ENCODE measurements around the gene PLAAT3. TPM values are rescaled to one million over a fixed set of nuclear protein-coding genes. Genes with fewer than 3 reads are reported as not detected.
A peak's percentile ranks its signal among the peaks of the same experiment; 100 is the strongest.

Gene PLAAT3
- total RNA-seq (10 to 100 TPM; 74.2 to 86.4 TPM), polyA plus RNA-seq (ENCODE audit: insufficient read length in 6 of 6) (10 to 100 TPM in 1 of 6 donors, 1 to 10 TPM in 5; 6.0 to 12.2 (median 8.4) TPM)
- long read RNA-seq, donor 1, partial matches to known transcripts: 0 of 6 reads
- long read RNA-seq, donor 1, other reads (novel, unspliced or antisense): 0 of 6 reads
- long read RNA-seq, donor 2, partial matches to known transcripts: 0 of 5 reads
- long read RNA-seq, donor 2, other reads (novel, unspliced or antisense): 0 of 5 reads
- long read RNA-seq, donor 3, partial matches to known transcripts: 0 of 4 reads
- long read RNA-seq, donor 3, other reads (novel, unspliced or antisense): 0 of 4 reads
- long read RNA-seq, donor 4, transcript PLA2G16-201 (4 exons, 2,594 nt): major isoform, 53 of 107 reads
- long read RNA-seq, donor 4, transcript PLA2G16-203 (5 exons, 1,099 nt): minor isoform, 50 of 107 reads
- long read RNA-seq, donor 4, partial matches to known transcripts: 0 of 107 reads
- long read RNA-seq, donor 4, other reads (novel, unspliced or antisense): 4 of 107 reads
- long read RNA-seq, donor 5, partial matches to known transcripts: 0 of 5 reads
- long read RNA-seq, donor 5, other reads (novel, unspliced or antisense): 0 of 5 reads
- long read RNA-seq, donor 6, partial matches to known transcripts: 0 of 4 reads
- long read RNA-seq, donor 6, other reads (novel, unspliced or antisense): 0 of 4 reads
- long read RNA-seq, donor 7, partial matches to known transcripts: 0 of 2 reads
- long read RNA-seq, donor 7, other reads (novel, unspliced or antisense): 0 of 2 reads
- long read RNA-seq, donor 8, transcript PLA2G16-201 (4 exons, 2,594 nt): major isoform, 7 of 8 reads
- long read RNA-seq, donor 8, partial matches to known transcripts: 0 of 8 reads
- long read RNA-seq, donor 8, other reads (novel, unspliced or antisense): 0 of 8 reads
- long read RNA-seq, donor 9, partial matches to known transcripts: 0 of 1 reads
- long read RNA-seq, donor 9, other reads (novel, unspliced or antisense): 0 of 1 reads
- long read RNA-seq, donor 10, transcript PLA2G16-201 (4 exons, 2,594 nt): major isoform, 100 of 157 reads
- long read RNA-seq, donor 10, transcript PLA2G16-203 (5 exons, 1,099 nt): minor isoform, 53 of 157 reads
- long read RNA-seq, donor 10, partial matches to known transcripts: 0 of 157 reads
- long read RNA-seq, donor 10, other reads (novel, unspliced or antisense): 4 of 157 reads
- long read RNA-seq, donor 11, transcript PLA2G16-203 (5 exons, 1,099 nt): minor isoform, 11 of 26 reads
- long read RNA-seq, donor 11, transcript PLA2G16-201 (4 exons, 2,594 nt): major isoform, 15 of 26 reads
- long read RNA-seq, donor 11, partial matches to known transcripts: 0 of 26 reads
- long read RNA-seq, donor 11, other reads (novel, unspliced or antisense): 0 of 26 reads
- long read RNA-seq, donor 12, transcript PLA2G16-203 (5 exons, 1,099 nt): major isoform, 6 of 7 reads
- long read RNA-seq, donor 12, partial matches to known transcripts: 0 of 7 reads
- long read RNA-seq, donor 12, other reads (novel, unspliced or antisense): 0 of 7 reads

DNA sequence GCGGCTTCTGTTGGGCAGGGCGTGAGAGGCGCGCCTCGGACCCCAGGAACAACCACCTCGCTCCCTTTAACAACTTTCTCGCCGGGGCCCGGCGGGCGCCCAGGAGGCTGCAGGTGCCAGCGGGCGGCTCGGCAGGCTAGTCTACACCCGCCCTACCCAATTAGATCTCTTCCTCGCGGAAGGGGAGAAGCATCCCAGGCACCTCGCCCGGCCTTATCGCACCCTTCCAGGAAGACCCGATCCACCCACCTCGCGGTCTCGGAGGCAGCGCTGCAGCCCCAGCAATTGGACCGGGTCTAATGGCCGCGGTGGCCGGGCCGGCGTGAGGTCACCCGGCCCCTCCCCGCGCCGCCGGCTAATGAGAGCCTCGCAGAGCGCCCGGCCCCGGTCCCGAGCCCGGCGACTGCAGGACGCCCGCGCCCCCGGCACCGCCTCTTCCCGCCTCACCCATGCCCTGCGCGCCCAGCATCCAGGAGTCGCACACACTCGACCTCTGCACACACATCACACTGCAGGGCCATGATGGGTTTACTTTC lies at the start of gene PLAAT3:
PLAAT3 (minus strand) TSS at position 298 of the 536 bp plus-strand sequence. CDS start 419 bp downstream, outside the sequence.
- Histone ChIP-seq H3K36me3 (no peaks in the 10 kb centered on the region), H3K27ac (peak within 1 kb of the TSS; percentile 76 to 84), H3K4me1 (peaks cover 4 to 53% of the 10 kb centered on the region in 2 donors), H3K4me3 (peak within 1 kb of the TSS; percentile 73 to 81), H3K27me3 (peaks cover 0 to 23% of the 10 kb centered on the region in 2 donors), H3K9me3 (no peaks in the 10 kb centered on the region)
- ATAC-seq (peak; percentile 95), DNase-seq (peak in 3 of 4 donors; percentile 24 to 94 (median 83))
- no peak for TF ChIP-seq CTCF (IDR thresholded peaks at IDR 0.05)
- intact Hi-C loops (cut with DNase I): no loop called here

DNA sequence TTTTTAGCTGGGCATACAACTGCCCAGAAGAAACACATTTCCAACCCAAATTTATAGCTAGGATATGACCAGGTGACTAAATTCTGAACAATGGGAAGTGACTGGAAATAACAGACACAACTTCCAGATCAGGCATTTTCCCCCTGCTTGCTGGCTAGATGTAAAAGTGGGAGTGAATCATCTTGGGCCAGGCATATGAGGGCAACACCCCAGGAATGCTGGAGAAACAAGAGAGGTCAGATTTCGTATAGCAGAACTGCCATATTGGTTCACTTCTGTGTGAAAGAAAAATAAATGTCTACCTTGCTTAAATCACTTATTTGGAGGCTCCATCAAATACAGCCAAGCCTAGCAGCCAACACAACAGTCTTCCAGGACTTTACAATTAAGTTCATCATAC lies 49.6 kb upstream of the PLAAT3 start:
- H3K4me3 ChIP-seq: no peak overlapping the region
- H3K9me3 ChIP-seq: no peaks in the 10 kb centered on the region
- ATAC-seq: no peak
- TF ChIP-seq CTCF (IDR thresholded peaks at IDR 0.05): no peak
- H3K27ac ChIP-seq: no peak overlapping the region
- H3K36me3 ChIP-seq: peaks cover 0 to 5% of the 10 kb centered on the region in 2 donors
- intact Hi-C loops (cut with DNase I): no loop called here
- no peak for DNase-seq
- H3K27me3 ChIP-seq: no peaks in the 10 kb centered on the region
- H3K4me1 ChIP-seq: peaks cover 12 to 77% of the 10 kb centered on the region in 2 donors

- ATAC-seq (no peak), DNase-seq (no peak)
- no peak overlapping the region for H3K4me3 ChIP-seq
- no peaks in the 10 kb centered on the region for H3K9me3 ChIP-seq
- H3K4me1 ChIP-seq: peaks cover 0 to 49% of the 10 kb centered on the region in 2 donors
- no peak for TF ChIP-seq CTCF (IDR thresholded peaks at IDR 0.05)
- H3K27ac ChIP-seq: no peak overlapping the region
- peaks cover 0 to 27% of the 10 kb centered on the region in 2 donors for H3K36me3 ChIP-seq
- no peaks in the 10 kb centered on the region for H3K27me3 ChIP-seq
- intact Hi-C loops (cut with DNase I): no loop called here
Measured at GRCh38 chr11:63660972-63661371, 46.7 kb upstream of the PLAAT3 start.

- no peak for TF ChIP-seq CTCF (IDR thresholded peaks at IDR 0.05)
- Histone ChIP-seq H3K36me3 (peaks cover 0 to 93% of the 10 kb centered on the region in 2 donors), H3K9me3 (no peaks in the 10 kb centered on the region), H3K27me3 (no peaks in the 10 kb centered on the region), H3K27ac (no peak overlapping the region), H3K4me3 (no peak overlapping the region), H3K4me1 (no peaks in the 10 kb centered on the region)
- intact Hi-C loops (cut with DNase I): no loop called here
- no peak for ATAC-seq
- no peak for DNase-seq
Measured at GRCh38 chr11:63652671-63653070, 38.4 kb upstream of the PLAAT3 start.
